NCI-H510A (cell line): ENCODE results near the gene CNPY3.

ENCODE experiments used
- DNase-seq: peaks from one replicate; lab custom pipeline; 2025; lab: John Stamatoyannopoulos, UW

The CNPY3 gene

DNA sequence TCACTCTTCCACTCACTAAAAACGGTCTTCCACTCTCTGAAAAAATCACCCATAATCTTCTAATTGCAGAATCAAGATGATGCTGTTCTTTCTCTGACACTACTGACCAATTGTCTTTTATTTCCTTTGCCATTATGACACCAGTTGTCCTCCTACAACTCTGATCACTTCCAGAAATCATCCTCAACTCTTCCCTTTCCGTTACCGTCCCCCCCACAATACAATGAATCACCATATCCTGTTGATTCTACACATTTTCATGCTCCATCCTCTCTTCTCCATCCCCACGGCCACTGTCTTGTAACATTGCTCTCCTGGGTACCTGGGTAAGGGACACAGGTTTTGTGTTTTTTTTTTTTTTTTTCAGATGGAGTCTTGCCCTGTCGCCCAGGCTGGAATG, 52.6 kb downstream of the CNPY3 start:
- no peak for DNase-seq

DNA sequence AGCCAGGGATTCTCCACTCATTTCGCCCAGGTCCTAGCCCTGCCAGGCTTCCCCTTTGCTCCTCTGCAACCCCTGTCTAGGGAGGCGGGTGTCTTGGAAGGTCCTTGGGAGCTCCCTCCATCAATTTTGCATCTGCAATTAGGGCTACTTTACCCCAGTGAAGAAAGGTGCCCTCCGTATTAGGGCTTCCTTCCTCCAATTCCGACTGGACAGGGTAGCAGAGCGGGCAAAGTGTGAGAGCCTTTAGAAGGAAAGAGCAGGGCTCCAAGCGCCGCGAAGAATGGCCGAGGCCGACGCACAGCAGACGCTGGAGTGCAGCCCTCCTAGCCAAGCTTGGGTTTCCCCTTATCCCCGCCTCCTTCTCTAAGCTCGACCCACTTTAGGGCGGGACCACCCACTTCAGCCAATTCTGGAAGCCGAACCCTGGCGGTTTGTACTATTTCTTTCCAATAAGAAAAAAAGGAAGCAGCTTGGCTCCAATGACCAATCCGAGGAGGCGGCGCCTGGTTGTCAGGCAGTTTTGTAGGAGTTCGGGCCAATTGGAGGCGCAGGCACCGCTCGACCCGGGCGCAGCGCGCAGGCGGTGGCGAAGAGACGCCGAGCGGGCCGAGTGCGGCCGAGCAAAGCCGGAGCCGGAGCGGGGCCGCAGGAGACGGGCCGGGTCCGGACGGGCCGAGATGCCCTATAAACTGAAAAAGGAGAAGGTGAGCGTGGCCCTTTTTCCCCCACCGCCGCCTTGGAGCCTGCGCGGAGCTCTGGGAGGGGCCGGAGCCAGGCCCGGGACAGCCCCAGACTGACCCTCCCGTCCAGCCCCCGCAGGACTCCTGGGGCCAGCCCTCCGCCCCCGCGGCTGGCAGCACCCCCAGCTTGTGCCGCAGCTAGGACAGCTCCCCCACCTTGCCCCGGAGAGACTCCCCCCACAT, 55.0 kb downstream of the CNPY3 start, which contains the start of gene PPP2R5D:
TSS of gene PPP2R5D (plus strand) at position 570 of the 923 bp plus-strand sequence. CDS start at position 678, 108 bp downstream.
- peak; percentile 99 for DNase-seq

DNA sequence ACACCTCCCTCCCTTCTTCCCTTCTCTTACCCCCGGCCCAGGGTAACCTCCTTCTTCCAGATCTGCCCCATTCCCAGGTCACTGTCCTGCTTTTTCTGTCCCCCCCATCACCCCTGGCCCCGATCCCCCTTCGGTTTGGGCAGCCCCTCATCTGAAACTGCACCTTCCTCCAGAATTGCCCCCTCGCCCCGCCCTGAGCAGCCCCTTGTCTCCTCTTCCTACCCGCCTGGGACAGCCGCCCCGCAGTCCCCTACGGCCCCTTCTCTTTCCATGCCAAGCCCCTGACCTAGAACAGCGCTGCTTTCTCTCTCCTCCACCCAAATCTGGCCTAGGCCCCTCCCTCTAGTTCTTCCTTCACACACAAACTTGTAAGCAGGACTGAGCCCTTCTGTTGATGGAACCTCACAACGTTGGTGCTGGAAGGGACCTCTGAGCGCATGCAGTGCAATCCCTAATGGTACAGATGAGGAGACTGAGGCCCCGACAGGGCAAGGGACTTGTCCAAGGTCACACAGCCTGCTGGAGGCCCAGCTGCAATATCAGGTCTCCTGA, 55.7 kb downstream of the CNPY3 start:
- no peak for DNase-seq

DNA sequence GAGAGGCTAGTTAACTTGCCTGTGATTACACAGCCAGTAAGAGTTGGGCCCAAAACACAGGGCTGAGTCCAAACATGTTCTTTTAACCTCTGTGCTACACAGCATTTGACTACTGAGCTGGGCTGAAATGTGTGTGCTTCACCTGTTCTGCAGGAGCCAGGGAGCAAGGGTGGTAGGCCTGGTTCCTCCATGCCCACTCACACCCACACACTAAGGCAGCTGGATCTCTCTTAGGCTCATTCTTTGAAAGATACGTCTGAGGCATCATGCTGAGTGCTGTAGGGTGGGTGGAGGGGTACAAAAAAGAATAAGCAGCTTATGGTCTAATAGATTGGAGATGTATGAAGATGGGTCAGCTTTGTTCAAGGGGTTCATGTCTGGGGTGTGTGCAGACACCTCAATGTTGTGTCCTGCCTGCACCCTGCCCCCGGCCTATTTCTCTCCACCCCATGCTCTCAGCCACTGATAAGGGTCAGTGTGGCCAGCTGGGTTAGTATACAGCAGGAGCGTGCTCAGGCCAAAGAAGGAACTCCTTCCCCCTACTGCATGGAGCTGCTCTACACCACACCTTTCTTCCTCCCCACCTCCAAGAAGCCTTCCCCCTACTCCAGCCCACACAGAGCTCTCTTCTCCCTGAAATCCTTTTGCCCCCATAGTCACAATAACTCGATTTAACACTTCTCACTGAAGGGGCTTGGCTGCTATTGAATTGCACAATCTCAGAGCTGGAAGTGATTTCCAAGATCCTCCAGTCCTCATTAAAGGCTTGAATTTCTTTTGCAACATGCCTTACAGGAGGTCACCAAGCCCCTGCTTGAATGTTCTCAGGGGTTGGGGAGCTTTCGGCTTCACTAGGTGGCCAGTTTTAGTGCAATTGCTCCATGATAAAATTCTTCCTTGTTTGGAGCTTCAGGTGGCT, 58.5 kb downstream of the CNPY3 start:
- no peak for DNase-seq

DNA sequence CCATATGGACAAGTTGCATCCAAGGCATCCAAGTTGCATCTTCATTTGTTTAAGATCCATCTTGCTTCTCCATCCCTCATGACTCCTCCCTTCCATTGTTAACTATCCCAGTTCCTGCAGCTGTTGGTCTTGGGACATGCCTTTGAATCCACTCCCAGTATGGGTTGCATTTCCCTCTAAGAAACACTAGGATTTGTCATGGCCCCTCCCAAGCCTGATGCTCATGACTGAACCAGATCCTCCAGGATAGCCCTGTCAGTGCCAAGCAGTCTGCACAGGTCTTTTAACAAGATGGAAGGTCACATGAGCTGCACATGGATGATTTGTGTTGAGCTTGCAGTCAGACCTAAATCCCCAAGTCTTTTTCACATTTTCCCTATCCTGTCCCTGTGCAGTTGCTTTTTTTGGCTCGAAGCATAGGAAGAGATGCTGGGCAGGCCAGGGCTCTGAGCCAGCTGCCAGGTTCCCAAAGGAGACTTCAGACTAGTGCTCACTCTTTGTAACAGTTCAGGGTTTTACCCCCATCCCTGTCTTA, 59.3 kb downstream of the CNPY3 start:
- no peak for DNase-seq
